Natural killer cell (primary cell): ENCODE measurements around the gene SETD3. TPM values are rescaled to one million over a fixed set of nuclear protein-coding genes. Genes with fewer than 3 reads are reported as not detected.

ENCODE experiments used
- ATAC-seq, 3 donors: fragments of 150-1000 bp in 2 of 3; fragments of 200-7000 bp in 1 of 3; cut with Tn5 transposase; 1 replicate in 1 of 3; 2 replicates in 2 of 3; pipeline ENCODE4 v1.10.0; 2021; ENCODE audit warnings: mild to moderate bottlenecking in 2 of 3, moderate library complexity in 2 of 3
- DNase-seq, 2 donors: peaks; one replicate each; pipeline versions ENCODE4 v3.0.0 to v3.0.0-alpha.2; 2013 to 2021; ENCODE audit warnings: mixed read lengths in 1 of 2
- H3K27ac ChIP-seq: one replicate; pipeline ENCODE4 v1.5.1; 2013; ENCODE audit warnings: mild to moderate bottlenecking, low read length
- H3K27me3 ChIP-seq: one replicate; pipeline ENCODE4 v1.6.1; 2013; ENCODE audit warnings: low read length; ENCODE audit not compliant: control insufficient read depth, insufficient read depth
- H3K36me3 ChIP-seq: one replicate; pipeline ENCODE4 v1.6.1; 2013; ENCODE audit warnings: low read length; ENCODE audit not compliant: control insufficient read depth, insufficient read depth
- H3K4me1 ChIP-seq: one replicate; pipeline ENCODE4 v1.6.1; 2013; ENCODE audit warnings: low read length; ENCODE audit not compliant: control insufficient read depth, insufficient read depth
- H3K4me3 ChIP-seq: one replicate; pipeline ENCODE4 v1.5.1; 2013; ENCODE audit warnings: low read length
- H3K9me3 ChIP-seq: one replicate; pipeline ENCODE4 v1.6.1; 2013; ENCODE audit warnings: low read length; ENCODE audit not compliant: control insufficient read depth, insufficient read depth
- H3K27ac Mint-ChIP-seq, 2 donors: one replicate each; pipeline ENCODE4 v1.8.0; 2022; ENCODE audit warnings: mild to moderate bottlenecking in 2 of 2, mixed read lengths in 2 of 2, moderate library complexity in 1 of 2
- H3K27me3 Mint-ChIP-seq, 2 donors: one replicate each; pipeline ENCODE4 v1.8.0; 2022; ENCODE audit warnings: low read depth in 2 of 2, mixed read lengths in 2 of 2
- H3K36me3 Mint-ChIP-seq: one replicate; pipeline ENCODE4 v1.8.0; 2022; ENCODE audit warnings: mixed read lengths
- H3K4me1 Mint-ChIP-seq, 2 donors: one replicate each; pipeline ENCODE4 v1.8.0; 2022; ENCODE audit warnings: mixed read lengths in 2 of 2
- H3K4me3 Mint-ChIP-seq: one replicate; pipeline ENCODE4 v1.8.0; 2022; ENCODE audit warnings: mild to moderate bottlenecking, moderate library complexity, mixed read lengths
- H3K9me3 Mint-ChIP-seq, 2 donors: one replicate each; pipeline ENCODE4 v1.8.0; 2022; ENCODE audit warnings: mixed read lengths in 2 of 2
- WGBS: methylation state at CpG from one replicate; pipeline ENCODE4 v1.1.7; 2013; ENCODE audit warnings: missing lambda C conversion rate; ENCODE audit not compliant: insufficient coverage; 5-methylcytosine and 5-hydroxymethylcytosine counted together
- intact Hi-C: fragments of 100-400 bp; cut with micrococcal nuclease; formaldehyde crosslinking; loops from one replicate; pipeline ENCODE4 v1.14.2; 2022
- total RNA-seq, 4 donors: library from RNA; stranded (reverse); fragments of 120-200 nt in 1 of 4; gene quantifications; one replicate each; pipeline versions ENCODE4 v1.2.3 to v1.2.4, GENCODE V29; 2013 to 2022
- TF ChIP-seq, protein P1 (sequence below): fragments of 200-600 bp; IDR thresholded peaks from one replicate; pipeline ENCODE4 v1.8.0; 2022; ENCODE audit warnings: antibody characterized with exemption

SETD3 gene
- total RNA-seq, 3 donors from 2014 or later (not counting 1 experiment from before 2014, with no cell fraction given), result 111 to 160 (median 137) TPM

DNA sequence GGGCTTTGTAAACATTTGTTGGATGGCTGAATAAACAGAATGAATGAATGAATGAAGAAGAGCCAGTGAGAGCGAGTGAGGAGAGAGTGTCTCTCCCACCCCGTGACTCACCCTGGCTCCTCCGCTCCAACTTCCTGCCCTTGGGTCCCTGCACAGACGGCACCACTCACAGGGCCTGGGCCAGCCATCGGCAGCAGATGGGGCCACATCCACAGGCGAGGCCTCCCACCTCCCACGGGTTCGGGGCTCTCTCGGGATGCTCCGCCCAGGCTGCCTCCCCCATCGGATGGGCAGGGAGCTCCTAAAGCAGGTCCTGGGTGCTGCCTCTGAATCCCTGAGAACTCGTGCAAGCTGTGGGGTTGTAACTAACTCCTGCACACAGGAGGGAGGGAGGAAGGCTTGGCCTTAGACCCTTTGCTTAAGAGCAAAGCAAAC is 41.8 kb upstream of the SETD3 start:
- TF ChIP-seq, protein P1, sequence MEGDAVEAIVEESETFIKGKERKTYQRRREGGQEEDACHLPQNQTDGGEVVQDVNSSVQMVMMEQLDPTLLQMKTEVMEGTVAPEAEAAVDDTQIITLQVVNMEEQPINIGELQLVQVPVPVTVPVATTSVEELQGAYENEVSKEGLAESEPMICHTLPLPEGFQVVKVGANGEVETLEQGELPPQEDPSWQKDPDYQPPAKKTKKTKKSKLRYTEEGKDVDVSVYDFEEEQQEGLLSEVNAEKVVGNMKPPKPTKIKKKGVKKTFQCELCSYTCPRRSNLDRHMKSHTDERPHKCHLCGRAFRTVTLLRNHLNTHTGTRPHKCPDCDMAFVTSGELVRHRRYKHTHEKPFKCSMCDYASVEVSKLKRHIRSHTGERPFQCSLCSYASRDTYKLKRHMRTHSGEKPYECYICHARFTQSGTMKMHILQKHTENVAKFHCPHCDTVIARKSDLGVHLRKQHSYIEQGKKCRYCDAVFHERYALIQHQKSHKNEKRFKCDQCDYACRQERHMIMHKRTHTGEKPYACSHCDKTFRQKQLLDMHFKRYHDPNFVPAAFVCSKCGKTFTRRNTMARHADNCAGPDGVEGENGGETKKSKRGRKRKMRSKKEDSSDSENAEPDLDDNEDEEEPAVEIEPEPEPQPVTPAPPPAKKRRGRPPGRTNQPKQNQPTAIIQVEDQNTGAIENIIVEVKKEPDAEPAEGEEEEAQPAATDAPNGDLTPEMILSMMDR, result no peak
- Histone ChIP-seq H3K27ac (no peak overlapping the region), H3K4me1 (peaks cover 5% of the 10 kb centered on the region), H3K36me3 (no peaks in the 10 kb centered on the region), H3K27me3 (no peaks in the 10 kb centered on the region), H3K9me3 (no peaks in the 10 kb centered on the region), H3K4me3 (no peak overlapping the region)
- H3K27me3 Mint-ChIP-seq, result no peaks in the 10 kb centered on the region
- 75% methylated on average over 12 of the region's 12 CpGs for WGBS
- intact Hi-C loops, result no loop called here
- no peak overlapping the region for H3K4me3 Mint-ChIP-seq
- no peak for ATAC-seq
- DNase-seq, result no peak
- H3K9me3 Mint-ChIP-seq, result no peaks in the 10 kb centered on the region
- H3K36me3 Mint-ChIP-seq, result no peaks in the 10 kb centered on the region
- H3K27ac Mint-ChIP-seq, result no peak overlapping the region
- H3K4me1 Mint-ChIP-seq, result no peaks in the 10 kb centered on the region

DNA sequence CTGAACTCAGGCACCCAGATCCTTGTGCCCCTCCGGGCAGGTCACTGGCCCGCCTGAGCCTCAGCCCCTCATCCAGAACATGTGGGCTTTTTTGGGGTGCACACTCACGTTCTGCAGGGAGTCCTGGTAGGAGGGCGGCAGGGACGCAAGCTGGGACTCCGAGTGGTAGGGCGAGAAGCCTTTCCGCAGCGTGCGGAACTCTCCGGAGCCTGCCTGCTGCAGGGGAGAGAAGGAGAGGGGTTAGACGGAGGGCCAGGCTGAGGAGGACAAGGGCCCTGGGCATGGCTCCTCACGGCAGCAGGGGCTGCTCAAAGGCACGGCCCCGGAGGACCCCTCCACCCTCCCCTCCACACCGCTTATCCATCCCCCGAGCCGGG is 41.4 kb upstream of the SETD3 start:
- H3K27ac ChIP-seq, result no peak overlapping the region
- Mint-ChIP-seq H3K36me3 (no peaks in the 10 kb centered on the region), H3K27me3 (no peaks in the 10 kb centered on the region), H3K27ac (no peak overlapping the region), H3K4me1 (no peaks in the 10 kb centered on the region), H3K9me3 (no peaks in the 10 kb centered on the region), H3K4me3 (no peak overlapping the region)
- H3K9me3 ChIP-seq, result no peaks in the 10 kb centered on the region
- intact Hi-C loops, result no loop called here
- H3K4me3 ChIP-seq, result no peak overlapping the region
- H3K36me3 ChIP-seq, result no peaks in the 10 kb centered on the region
- 89% methylated on average over 15 of the region's 18 CpGs for WGBS
- DNase-seq (no peak), ATAC-seq (no peak)
- TF ChIP-seq, protein P1, result no peak
- no peaks in the 10 kb centered on the region for H3K27me3 ChIP-seq
- peaks cover 5% of the 10 kb centered on the region for H3K4me1 ChIP-seq

DNA sequence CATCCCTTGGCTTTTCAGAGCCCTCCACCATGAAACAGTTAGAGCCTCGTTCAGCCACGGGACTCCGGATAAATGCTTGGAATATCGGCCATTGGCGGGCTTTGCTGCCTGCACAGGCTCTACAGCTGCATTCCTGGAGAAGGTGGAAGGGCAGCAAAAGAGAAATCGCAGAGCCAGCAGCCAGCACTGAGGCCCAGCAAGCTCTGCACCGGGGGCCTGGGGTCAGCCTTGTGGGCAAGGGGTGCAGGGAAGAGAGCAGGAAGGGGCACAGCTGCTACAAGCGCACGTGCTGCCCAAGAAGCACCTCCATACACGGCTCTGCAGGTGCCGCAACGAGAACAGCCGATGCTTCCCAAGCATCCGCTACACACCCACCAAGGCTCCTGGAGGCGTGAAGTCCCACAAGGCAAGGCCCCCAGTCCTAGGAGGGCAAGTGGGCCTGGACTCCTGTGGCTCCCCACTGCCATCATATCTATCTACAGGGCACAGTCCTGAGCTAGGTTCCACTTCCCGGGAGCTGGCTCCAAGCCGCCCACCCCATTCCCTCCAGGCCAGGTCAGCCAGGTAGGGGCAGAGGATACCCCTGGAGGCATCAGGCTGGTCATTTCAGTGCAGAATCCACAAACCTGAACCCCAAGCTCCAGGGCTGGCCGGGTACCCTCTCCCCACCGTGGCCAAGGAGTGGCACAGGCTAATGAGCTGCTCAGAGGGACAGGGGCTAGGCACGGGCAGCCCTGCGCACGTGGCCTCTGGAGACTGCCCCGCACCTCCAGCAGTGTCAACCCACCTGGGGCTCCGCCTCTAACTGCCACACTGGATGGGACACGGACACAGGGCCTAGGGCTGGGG is 40.7 kb upstream of the SETD3 start:
- H3K27me3 Mint-ChIP-seq, result no peaks in the 10 kb centered on the region
- TF ChIP-seq, protein P1, result no peak
- ATAC-seq (no peak), DNase-seq (no peak)
- no peaks in the 10 kb centered on the region for H3K4me1 Mint-ChIP-seq
- Histone ChIP-seq H3K4me3 (no peak overlapping the region), H3K27ac (no peak overlapping the region), H3K4me1 (peaks cover 5% of the 10 kb centered on the region), H3K27me3 (no peaks in the 10 kb centered on the region), H3K9me3 (no peaks in the 10 kb centered on the region), H3K36me3 (no peaks in the 10 kb centered on the region)
- H3K9me3 Mint-ChIP-seq, result no peaks in the 10 kb centered on the region
- H3K36me3 Mint-ChIP-seq, result no peaks in the 10 kb centered on the region
- intact Hi-C loops, result no loop called here
- WGBS, result 93% methylated on average over 25 of the region's 25 CpGs
- no peak overlapping the region for H3K4me3 Mint-ChIP-seq
- no peak overlapping the region for H3K27ac Mint-ChIP-seq
